Measurements from ENCODE around the gene LRRC59.

The LRRC59 gene

DNA sequence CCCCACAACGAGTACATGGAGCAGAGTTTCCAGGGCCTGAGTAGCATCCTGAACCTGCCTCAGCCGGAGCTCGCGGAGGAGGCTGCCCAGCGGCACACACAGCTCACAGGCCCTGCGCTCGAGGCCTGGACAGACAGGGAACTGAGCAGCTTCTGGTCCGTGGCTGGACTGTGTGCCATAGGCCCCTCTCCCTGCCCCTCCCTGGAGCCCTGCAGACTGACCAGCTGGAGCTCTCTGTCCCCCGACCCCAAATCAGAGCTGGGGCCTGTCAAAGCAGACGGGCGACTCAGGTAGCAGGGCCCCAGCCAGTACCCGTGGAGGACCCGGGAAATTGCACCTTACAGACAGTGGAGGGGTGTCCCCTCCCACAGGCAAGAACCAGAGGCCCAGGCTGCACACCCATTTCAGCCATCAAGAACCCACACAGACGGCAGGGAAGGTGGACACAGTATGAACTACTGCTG lies 37.3 kb downstream of the LRRC59 start:
- Histone ChIP-seq H3K4me3 (replicated peaks; ENCODE audit: insufficient read depth, low read length) (no peak overlapping the region), H3K27ac (replicated peaks) (no peak overlapping the region), H3K27me3 (ENCODE audit: insufficient read depth, poor library complexity, severe bottlenecking) (no peaks in the 10 kb centered on the region)
- DNase-seq (ENCODE audit: low read depth in 1 of 2, low spot score in 1 of 2), result no peak
- TF ChIP-seq, protein P1, sequence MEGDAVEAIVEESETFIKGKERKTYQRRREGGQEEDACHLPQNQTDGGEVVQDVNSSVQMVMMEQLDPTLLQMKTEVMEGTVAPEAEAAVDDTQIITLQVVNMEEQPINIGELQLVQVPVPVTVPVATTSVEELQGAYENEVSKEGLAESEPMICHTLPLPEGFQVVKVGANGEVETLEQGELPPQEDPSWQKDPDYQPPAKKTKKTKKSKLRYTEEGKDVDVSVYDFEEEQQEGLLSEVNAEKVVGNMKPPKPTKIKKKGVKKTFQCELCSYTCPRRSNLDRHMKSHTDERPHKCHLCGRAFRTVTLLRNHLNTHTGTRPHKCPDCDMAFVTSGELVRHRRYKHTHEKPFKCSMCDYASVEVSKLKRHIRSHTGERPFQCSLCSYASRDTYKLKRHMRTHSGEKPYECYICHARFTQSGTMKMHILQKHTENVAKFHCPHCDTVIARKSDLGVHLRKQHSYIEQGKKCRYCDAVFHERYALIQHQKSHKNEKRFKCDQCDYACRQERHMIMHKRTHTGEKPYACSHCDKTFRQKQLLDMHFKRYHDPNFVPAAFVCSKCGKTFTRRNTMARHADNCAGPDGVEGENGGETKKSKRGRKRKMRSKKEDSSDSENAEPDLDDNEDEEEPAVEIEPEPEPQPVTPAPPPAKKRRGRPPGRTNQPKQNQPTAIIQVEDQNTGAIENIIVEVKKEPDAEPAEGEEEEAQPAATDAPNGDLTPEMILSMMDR (IDR thresholded peaks at IDR 0.05; ENCODE audit: insufficient read depth, low read length), result no peak
- no peak for TF ChIP-seq REST (IDR thresholded peaks at IDR 0.05; ENCODE audit: insufficient replicate concordance, low read depth)
- TF ChIP-seq SPI1 (IDR thresholded peaks at IDR 0.05; ENCODE audit: borderline replicate concordance, low read depth), result no peak
- 0 out of 2 replicates have a peak, but pooled peaks have one; percentile 16 for TF ChIP-seq POLR2AphosphoS5 (IDR thresholded peaks at IDR 0.05; ENCODE audit: low read depth)
- TF ChIP-seq GABPA (IDR thresholded peaks at IDR 0.05; ENCODE audit: low read depth), result no peak

GRCh38 chr17:50359005-50359699 lies 38.2 kb downstream of the LRRC59 start:
- TF ChIP-seq, protein P1 (IDR thresholded peaks at IDR 0.05; ENCODE audit: insufficient read depth, low read length), result no peak
- TF ChIP-seq REST (IDR thresholded peaks at IDR 0.05; ENCODE audit: insufficient replicate concordance, low read depth), result no peak
- no peak for TF ChIP-seq GABPA (IDR thresholded peaks at IDR 0.05; ENCODE audit: low read depth)
- TF ChIP-seq SPI1 (IDR thresholded peaks at IDR 0.05; ENCODE audit: borderline replicate concordance, low read depth), result no peak
- TF ChIP-seq POLR2AphosphoS5 (IDR thresholded peaks at IDR 0.05; ENCODE audit: low read depth), result no peak
- H3K27me3 ChIP-seq (ENCODE audit: insufficient read depth, poor library complexity, severe bottlenecking), result no peaks in the 10 kb centered on the region
- no peak overlapping the region for H3K27ac ChIP-seq (replicated peaks)
- no peak for DNase-seq (ENCODE audit: low read depth in 1 of 2, low spot score in 1 of 2)
- no peak overlapping the region for H3K4me3 ChIP-seq (replicated peaks; ENCODE audit: insufficient read depth, low read length)

DNA sequence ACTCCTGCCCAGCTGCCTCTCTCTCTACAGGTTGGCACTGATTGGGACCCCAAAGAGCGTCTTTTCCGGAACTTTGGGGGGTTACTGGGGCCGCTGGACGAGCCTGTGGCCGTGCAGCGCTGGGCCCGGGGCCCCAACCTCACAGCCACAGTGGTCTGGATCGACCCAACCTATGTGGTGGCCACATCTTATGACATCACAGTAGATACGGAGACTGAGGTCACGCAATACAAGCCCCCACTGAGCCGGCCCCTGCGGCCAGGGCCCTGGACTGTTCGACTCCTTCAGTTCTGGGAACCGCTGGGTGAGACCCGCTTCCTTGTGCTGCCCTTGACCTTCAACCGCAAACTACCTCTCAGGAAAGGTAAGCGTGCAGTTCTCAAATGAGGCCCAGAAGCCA lies 39.1 kb downstream of the LRRC59 start:
- DNase-seq (ENCODE audit: low read depth in 1 of 2, low spot score in 1 of 2), result no peak
- TF ChIP-seq GABPA (IDR thresholded peaks at IDR 0.05; ENCODE audit: low read depth) (no peak), SPI1 (IDR thresholded peaks at IDR 0.05; ENCODE audit: borderline replicate concordance, low read depth) (no peak), REST (IDR thresholded peaks at IDR 0.05; ENCODE audit: insufficient replicate concordance, low read depth) (no peak), POLR2AphosphoS5 (IDR thresholded peaks at IDR 0.05; ENCODE audit: low read depth) (no peak)
- TF ChIP-seq, protein P1 (IDR thresholded peaks at IDR 0.05; ENCODE audit: insufficient read depth, low read length), result no peak
- Histone ChIP-seq H3K4me3 (replicated peaks; ENCODE audit: insufficient read depth, low read length) (no peak overlapping the region), H3K27me3 (ENCODE audit: insufficient read depth, poor library complexity, severe bottlenecking) (no peaks in the 10 kb centered on the region), H3K27ac (replicated peaks) (no peak overlapping the region)

Measured in HL-60 (cell line).